GDM1 (cell line): ENCODE results near the gene GNG8.

ENCODE experiments used
- DNase-seq: peaks from one replicate; lab custom pipeline; 2025; lab: John Stamatoyannopoulos, UW

Gene GNG8

DNA sequence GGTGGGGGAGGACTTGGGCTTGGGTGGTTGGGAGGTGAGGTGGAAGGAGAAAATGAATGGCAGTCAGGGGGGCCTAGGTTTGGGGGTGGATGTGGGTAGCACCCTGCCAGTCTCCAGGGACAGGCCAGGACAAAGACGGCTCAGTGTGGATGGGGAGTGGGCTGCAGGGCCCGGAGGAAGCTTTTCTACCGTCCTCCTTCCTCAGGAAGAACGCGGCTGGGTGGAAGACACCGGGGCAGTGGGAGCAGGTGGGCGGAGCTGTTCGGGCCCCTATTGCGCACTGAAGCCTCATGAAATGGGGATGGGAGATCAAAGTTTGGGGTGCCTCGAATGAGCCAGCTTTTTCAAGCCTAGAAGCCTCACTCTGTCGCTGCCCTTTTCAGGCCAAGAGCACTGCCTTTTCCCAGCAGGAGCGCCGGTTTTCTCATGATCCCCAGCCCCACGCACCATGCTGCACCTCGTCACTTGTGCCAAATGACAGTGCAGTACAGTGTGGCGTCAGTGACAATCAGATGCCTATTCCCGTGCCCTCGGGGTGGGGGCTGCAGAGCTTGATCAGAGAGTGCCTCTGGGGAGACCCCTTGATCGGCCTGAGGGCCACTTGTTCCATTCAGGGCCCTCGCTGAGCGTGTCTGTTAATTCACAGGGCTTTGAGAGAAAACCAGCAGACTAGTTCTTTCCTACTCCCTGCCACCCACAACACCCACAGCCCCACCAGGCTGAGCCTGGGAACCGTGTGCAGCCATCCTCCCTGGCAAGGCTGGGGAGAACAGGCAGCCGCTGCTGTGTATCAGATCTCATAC lies 33.4 kb downstream of the GNG8 start:
- no peak for DNase-seq

DNA sequence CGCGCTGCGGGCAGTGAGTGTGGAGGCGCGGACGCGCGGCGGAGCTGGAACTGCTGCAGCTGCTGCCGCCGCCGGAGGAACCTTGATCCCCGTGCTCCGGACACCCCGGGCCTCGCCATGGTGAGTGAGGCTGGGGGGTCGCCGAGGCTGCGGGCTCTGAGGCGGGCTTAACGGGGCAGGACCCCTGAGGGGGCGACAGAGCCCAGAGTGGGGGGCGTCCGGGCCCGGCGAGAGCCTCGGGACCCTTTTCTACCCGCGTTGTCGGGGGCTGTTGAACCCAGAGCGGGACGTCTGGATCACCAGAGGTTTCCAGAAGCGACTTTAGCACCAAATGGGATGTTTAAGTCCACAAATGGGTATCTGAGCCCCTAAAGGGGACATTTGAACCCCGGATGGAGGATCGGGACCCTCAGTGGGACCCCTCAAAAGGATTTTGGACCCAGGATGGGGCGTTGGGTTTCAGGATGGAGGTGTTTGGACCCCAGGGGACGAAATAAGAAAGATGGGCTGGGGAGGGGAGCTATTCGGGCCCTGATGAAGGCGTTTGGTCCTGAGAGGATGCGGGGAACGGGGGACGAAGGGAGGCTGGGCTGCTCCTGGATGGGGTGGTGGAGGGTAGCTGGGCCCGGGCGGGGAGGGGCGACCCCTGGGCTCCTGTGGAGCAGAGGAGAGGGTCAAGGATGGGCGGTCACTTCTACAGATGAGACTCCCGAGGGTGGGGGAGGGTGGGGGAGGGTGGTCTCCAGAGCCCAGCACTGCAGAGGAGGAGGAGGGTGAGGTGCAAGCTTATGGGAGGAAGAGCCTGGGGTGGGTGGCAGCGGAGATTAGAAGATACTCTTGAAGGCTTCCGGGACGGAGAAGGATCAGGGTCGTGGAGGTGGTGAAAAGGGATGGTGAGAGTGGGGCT lies 34.4 kb downstream of the GNG8 start, which contains the start of gene CALM3:
Gene CALM3, plus strand, starts transcription at position 13 of the 907 bp plus-strand sequence. Its CDS starts 105 bp downstream, at position 118.
- DNase-seq, result no peak

DNA sequence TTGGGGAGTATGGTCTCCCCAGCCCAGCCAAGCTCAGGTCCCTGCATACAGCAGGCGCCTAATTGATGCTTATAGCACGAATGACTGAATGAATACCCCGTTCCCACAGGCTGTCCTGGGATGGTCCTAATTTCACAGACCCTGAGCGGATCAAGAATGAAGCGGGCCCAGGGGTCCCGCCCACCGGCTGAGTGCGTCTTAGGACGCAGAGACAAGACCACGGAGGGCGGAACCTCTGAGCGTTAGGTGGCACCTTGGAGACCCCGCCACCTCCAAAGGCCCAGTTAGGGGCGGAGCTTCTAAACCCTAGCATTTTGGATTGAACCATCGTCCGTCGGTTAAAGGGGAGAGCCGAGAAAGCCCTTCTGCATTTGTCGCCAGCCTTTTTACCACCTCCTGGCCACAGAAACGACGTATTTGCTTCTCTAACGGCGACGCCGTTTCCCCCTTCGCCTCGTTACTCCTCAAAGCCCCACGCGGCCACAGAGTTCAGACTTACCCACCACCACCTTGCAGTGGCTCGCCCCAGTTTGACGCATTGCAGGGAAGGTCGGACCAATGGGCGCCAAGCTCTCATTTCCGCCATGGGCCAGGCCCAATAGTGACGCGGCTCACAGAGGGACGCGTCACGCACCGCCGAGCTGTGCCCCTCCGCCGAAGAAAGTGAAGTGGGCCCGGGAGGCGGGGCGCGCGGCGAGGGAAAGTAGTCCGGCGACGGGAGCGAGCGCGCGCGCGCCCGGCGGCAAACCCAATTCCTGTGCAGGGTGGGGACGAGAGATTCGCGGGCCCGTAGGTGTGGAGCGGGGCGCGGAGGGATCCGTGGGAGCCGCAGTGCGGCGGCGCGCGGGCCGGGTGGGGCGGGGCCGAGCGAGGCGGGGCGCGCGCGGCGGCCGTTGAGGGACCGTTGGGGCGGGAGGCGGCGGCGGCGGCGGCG lies 35.4 kb downstream of the GNG8 start:
- peak; percentile 97 for DNase-seq

DNA sequence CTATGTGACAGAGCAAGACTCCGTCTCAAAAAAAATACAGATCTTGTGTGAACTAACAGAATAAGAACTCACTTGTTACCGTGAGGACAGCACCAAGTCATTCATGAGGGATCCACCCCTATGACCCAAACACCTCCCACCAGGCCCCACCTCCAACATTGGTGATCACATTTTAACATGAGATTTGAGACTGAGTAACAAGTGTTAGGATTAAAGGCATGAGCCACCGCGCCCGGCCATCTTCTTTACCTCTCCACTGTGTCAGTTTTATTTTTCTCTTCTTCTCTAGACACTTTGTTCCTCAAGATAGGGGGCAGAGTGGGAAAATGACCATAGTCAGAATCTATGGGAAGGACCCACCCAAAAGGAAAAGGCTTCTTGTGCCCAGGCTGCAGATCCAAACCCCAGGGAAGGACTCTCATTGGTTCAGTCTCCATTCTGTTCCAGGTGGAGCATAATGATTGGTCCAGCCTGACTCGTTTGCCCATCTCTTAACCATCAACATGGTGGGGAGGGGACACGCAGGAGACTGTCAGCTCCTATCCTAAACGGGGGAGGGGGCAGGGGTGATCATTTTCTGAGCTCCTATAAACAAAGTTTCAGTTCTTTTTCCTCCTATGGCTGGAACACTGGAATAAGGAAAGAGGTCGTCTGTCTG lies 36.2 kb downstream of the GNG8 start:
- DNase-seq, result no peak

DNA sequence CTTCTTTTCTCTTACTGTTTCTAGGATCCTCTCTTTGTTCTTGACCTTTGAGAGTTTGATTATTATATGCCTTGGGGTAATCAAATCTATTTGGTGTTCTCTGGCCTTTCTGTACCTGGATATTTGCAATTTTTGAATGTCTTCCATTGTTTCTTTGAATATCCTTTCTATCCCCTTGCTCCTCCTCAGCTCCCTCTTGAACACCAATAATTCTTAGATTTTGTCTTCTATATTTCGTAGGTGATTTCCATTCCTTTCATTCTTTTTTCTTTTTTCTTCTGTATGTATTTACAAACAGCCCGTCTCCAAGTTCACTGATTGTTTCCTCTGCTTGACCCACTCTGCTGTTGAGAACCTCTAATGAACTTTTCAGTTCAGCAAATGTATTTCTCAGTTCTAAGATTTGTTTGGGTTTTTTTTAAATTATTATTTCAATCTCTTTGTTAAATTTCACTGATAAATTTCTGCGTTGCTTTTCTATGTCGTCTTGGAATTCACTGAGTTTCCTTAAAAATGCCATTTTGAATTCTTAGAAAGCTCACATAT lies 37.6 kb downstream of the GNG8 start:
- no peak for DNase-seq

- DNase-seq, result no peak
These were observed 40.0 kb downstream of the GNG8 start for GRCh38 chr19:46596008-46596407.

- no peak for DNase-seq
These were observed 44.1 kb downstream of the GNG8 start for GRCh38 chr19:46591870-46592269.

- no peak for DNase-seq
These were observed 44.7 kb downstream of the GNG8 start for GRCh38 chr19:46591254-46591653.

- no peak for DNase-seq
These were observed 48.1 kb downstream of the GNG8 start for GRCh38 chr19:46587861-46588260.

DNA sequence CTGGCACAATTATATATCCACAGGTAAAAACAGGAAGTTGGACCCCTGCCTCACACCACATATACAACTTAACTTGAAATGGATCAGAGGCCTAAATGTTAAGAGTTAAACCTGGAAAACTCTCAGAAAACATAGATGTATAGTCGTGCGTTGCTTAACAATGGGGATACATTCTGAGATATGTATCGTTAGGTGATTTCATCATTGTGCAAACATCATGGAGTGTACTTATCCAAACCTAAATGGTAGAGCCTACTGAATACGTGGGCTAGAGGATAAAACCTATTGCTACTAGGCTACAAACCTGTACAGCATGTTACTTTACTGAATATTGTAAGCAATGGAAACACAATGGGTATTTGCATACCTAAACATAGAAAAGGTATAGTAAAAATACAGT lies 49.7 kb downstream of the GNG8 start:
- no peak for DNase-seq

- no peak for DNase-seq
These were observed 50.5 kb downstream of the GNG8 start for GRCh38 chr19:46585539-46585938.
